ENCODE data around the gene PTCHD4.
"Not testable (repeated sequence)": the region's sequence is repeated elsewhere in the genome, so short reads cannot be mapped to it uniquely, and the experiment has no call there.

Gene PTCHD4

GRCh38 chr6:48111143-48111506 lies at the start of gene PTCHD4:
Gene PTCHD4, minus strand, starts transcription at chr6:48111197. Its CDS starts 42,240 bp downstream, at chr6:48068957.
- in situ Hi-C loops (cut with MboI; ENCODE audit: low sequenced_read_pairs) = no loop called here

DNA sequence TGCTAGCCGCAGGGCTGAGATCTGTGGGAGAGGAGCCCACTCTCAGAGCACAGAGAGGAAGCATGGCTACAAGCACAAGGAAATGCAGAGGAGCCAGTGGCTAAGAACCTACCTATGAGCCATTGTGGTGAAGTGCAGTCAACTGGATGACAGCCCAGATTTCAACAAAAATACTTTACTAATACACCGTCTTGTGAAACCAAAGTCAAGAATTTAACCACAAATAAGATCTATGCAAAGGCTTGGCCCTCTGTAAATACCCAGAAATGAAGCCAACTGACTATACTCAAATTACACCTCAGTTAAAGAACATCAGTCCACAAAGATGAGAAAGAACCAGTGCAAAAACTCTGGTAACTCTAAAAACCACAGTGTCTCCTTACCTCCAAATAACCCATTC lies 40.1 kb upstream of the PTCHD4 start:
- in situ Hi-C loops (cut with MboI; ENCODE audit: low sequenced_read_pairs) = no loop called here

DNA sequence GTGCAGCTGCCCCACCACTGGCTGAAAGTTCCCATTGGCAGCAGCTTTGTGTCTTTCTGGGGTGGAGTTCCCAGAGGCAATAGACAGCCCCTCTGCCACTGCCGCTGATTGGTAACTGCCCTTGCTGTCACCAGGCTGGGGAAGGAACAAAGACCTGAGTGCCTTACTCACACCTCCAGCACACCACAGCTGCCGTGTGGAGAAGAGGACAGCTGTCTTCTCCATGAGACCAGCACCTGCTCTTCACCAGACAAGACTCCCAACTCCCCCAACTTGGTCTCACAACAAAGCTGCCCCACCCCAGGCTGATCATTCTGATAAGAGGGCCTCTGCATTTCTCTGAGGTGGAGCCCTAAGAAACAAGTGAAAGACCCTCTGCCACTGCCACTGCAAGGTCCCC lies 39.7 kb upstream of the PTCHD4 start:
- in situ Hi-C loops (cut with MboI; ENCODE audit: low sequenced_read_pairs) = no loop called here

DNA sequence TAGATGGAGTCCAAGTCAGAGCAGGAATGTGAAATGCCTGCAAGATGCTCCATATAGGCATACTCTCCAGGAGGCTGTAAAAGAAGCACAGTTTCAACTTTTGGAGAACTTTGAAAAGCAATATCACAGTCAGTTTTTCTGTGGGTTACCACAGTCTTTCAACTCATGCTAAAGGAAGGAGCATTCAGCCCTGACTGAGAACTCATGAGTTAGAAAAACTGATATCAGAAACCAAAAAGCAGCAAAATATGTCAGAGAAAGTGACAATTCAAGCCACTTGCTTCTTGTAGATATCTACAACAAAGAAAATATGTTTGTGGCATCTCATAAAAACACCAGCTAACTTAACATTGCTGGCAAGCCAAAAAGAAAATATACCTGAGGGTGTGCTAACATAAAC lies 36.1 kb upstream of the PTCHD4 start:
- in situ Hi-C loops (cut with MboI; ENCODE audit: low sequenced_read_pairs) = no loop called here

- in situ Hi-C loops (cut with MboI; ENCODE audit: low sequenced_read_pairs) = no loop called here
These were observed 33.0 kb upstream of the PTCHD4 start for GRCh38 chr6:48144021-48144420.

DNA sequence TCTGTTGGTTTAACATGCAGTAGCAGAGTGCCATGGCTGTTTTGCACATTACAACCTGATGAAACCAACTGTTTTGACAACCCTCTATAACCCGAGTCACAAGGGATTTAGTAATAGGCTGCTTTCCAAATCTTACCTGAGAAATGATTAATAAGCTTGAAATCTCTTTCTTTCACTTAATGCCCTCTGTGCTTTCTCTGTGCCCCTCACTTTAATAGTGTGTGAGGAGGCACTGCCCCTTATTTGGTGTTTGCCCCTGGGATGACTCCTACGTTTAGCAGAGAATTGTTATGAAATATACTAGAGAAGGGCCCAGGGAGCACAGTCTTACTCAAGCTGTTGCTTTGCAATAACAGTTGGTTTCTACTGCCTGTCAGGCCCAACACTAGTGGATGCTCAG lies 31.0 kb upstream of the PTCHD4 start:
- in situ Hi-C loops (cut with MboI; ENCODE audit: low sequenced_read_pairs) = no loop called here

DNA sequence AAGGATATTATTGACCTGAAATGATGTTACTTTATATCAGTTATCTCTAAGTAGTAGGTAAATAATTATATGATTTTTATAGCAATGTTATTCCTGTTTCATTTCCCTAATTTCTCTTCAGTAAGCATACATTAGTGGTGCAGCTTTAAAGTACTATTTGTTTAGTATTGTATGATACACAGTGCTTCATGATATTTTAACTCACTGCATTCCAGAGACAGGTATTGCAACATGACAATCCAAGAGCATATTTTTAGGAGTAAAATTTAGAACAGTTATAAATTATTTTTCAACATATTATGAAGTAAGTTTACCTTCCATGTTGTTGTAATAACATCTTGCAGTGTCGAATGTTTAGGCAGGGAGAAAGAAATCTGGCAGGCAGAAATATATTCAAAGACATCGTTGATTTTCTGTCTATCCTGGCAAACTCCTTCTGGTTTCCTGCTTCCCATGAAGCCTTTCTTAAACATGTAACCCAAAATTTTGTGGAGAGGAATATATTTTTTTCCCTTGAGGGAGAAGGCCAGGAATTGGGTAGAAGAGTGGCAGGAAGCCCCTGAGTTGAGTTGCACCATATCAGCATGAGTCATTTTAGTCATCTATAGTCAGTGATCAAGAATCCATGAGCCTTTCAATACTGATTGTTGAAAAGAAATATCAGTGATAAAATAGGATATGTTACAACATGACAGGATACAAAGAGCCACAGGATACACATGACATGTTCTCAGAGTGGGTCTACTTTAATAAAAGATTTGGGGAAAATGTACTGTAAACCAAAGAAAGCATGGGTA lies 29.0 kb upstream of the PTCHD4 start:
- in situ Hi-C loops (cut with MboI; ENCODE audit: low sequenced_read_pairs) = no loop called here

DNA sequence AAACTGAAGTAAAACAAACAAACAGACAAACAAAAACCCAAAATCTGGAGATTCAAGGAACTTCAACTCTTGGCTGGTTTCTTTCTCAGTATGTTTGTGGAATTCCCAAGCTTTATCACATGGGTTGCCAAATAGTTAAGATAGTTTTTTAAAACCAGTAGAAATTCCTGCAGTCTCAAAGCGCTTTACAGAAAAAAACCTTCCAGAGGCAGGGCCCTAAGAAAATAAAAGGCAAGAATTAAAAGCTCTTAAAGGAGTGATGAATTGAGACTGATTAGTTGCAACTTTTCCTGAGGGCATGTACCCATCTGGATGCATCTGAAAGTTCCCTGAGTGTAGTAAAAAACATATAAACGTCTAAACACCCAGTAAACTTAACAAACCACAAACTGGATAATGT lies 25.9 kb upstream of the PTCHD4 start:
- in situ Hi-C loops (cut with MboI; ENCODE audit: low sequenced_read_pairs) = no loop called here

- in situ Hi-C loops (cut with MboI; ENCODE audit: low sequenced_read_pairs) = no loop called here
These were observed 24.5 kb upstream of the PTCHD4 start for GRCh38 chr6:48135323-48136084.

DNA sequence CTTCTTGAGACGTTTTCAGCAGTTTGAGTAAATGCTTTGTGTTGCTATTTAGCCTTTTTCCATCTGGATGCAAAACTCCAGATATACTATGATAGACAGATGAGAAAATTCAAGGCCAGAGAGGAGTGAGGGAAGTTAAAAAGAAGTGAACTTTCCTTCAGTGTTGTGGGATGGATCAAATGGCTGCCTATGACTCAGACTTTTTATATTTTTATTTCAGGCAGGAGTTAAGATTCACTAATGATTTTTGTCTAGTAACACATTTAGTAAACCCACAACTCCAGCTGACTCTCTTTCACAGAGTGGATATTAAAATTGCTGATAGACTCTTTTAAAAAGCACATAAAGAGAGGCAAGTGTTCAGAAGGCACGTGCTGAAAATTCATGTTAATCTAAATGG lies 23.2 kb upstream of the PTCHD4 start:
- in situ Hi-C loops (cut with MboI; ENCODE audit: low sequenced_read_pairs) = no loop called here

DNA sequence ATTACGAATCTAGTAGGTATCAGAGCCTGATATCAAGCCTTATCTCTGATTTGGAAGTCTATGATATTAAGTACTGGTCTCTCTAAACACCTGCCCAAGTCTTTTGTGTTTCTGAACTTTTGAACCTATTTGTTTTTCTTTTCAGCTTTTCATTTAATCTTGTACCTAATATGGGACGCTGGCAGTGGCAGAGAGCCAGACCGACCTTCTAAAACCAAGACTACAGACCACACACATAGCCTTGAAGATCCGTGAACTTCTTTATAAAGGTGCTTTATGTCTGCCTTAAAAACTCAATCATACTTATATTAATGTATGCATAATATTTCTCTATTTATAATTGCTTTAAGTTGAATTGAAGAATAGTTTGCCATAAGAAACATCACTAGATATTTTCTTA lies 12.6 kb upstream of the PTCHD4 start:
- in situ Hi-C loops (cut with MboI; ENCODE audit: low sequenced_read_pairs) = no loop called here

DNA sequence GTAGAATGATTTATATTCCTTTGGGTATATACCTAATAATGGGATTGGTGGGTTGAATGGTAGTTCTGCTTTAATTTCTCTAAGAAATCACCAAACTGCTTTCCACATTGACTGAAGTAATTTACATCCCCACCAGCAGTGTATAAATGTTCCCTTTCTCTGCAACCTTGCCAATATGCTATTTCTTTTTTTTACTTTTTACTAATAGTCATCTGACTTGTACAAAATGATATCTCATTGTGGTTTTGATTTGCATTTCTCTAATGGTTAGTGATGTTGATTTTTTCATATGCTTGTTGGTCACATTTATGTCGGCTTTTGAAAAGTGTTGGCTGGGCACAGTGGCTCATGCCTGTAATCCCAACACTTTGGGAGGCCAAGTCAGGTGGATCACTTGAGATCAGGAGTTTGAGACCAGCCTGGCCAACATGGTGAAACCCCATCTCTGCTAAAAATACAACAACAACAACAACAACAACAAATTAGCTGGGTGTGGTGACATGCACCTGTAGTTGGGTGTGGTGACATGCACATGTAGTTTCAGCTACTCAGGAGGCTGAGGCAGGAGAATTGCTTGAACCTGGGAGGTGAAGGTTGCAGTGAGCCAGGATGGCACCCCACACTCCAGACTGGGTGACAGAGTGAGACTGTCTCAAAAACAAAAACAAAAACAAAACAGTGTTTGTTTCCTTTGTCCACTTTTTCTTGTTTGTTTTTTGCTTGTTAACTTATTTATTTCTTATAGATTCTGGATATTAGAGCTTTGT lies 11.2 kb upstream of the PTCHD4 start:
- in situ Hi-C loops (cut with MboI; ENCODE audit: low sequenced_read_pairs) = not testable (repeated sequence)

DNA sequence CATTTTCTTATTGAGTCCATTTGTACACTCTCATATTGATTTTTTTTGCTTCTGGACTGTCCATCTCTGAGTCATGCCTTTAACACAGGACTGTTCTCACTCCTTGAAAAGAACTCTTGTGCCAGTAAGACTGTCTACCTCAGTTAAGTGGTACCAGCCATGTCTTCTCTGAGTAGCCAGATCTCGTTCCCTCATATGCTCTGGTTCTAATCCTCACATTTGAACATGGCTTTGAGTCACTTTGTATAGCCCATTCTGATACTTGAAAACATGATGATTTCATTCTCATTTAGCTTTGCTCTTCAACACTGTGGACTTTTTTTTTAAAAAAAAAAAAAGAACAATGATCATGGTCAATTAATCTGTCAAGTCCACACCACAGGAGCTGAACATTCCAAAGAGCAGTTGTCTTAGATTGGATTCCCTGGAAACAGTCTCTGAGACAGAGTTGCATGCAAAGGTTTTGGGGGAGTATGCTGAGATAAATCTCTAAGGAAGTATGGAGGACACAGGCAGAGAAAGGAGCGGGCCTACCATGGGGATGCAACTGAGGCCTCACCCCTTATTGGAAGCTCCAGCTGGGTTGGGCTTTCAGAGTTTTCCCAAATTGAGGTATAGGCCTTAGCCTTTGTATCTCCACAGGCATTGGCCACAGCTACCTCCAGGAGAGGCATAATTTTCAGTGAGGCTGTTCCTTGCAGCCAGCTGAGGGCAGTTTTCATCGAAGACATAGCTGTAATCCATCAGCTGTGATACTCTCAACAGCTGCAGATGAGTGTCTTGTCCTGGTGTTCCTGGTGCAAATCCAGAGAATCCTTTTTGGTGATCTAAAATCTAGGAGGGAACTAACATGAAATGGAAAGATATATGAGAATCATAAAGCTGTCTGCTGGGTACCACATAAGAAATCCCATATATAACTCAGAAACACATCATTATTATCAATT lies 6.0 kb upstream of the PTCHD4 start:
- in situ Hi-C loops (cut with MboI; ENCODE audit: low sequenced_read_pairs) = no loop called here

GRCh38 chr6:48113130-48113529 lies 2.1 kb upstream of the PTCHD4 start:
- in situ Hi-C loops (cut with MboI; ENCODE audit: low sequenced_read_pairs) = no loop called here

- in situ Hi-C loops (cut with MboI; ENCODE audit: low sequenced_read_pairs) = no loop called here
These were observed 578 bp upstream of the PTCHD4 start for GRCh38 chr6:48111575-48111974.

DNA sequence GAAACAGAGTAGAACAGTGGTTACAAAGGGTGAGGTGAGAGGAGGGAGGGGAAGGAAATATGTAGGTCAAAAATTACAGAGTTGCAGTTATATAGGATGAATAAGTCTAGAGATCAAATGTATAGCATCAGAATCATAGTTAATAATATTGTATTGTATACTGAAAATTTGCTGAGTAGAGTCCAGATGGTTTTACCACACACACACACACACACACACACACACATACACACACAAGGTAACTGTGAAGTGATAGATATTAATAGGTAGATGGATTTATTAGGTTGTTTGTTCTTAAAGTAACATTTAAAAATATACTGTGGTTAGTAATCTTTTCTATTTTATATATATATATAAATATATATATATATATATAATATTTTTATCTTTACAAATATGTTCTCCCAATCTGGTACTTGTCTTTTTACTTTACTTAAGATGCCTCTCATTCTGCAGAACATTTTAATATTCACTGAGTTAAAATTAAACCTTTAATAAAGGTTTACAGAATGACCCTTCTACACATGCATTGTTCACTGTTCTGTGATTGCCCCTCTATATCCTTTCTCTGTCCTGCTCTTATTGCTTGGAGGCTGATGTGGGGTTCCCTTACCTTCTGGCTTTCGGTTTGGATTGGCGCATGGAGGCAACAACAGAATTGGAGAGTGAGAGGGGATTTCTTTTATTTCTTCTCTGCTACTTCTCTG lies 408 bp downstream of the PTCHD4 start:
- in situ Hi-C loops (cut with MboI; ENCODE audit: low sequenced_read_pairs) = no loop called here

DNA sequence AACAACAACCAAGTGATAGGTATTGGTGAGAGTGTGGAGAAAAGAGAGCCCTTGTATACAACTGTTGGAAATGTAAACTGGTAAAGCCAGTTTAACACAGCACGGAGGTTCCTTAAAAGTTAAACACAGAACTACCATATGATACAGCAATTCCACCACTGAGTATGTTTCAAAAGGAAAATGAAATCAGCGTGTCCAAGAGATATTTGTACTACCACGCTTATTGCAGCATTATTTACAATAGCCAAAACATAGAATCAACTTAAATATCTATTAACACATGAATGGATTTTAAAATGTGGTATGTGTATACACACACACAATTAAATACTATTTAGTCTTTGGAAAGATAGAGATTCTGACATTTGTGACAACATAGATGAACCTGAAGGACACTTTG lies 1.1 kb downstream of the PTCHD4 start:
- in situ Hi-C loops (cut with MboI; ENCODE audit: low sequenced_read_pairs) = no loop called here

DNA sequence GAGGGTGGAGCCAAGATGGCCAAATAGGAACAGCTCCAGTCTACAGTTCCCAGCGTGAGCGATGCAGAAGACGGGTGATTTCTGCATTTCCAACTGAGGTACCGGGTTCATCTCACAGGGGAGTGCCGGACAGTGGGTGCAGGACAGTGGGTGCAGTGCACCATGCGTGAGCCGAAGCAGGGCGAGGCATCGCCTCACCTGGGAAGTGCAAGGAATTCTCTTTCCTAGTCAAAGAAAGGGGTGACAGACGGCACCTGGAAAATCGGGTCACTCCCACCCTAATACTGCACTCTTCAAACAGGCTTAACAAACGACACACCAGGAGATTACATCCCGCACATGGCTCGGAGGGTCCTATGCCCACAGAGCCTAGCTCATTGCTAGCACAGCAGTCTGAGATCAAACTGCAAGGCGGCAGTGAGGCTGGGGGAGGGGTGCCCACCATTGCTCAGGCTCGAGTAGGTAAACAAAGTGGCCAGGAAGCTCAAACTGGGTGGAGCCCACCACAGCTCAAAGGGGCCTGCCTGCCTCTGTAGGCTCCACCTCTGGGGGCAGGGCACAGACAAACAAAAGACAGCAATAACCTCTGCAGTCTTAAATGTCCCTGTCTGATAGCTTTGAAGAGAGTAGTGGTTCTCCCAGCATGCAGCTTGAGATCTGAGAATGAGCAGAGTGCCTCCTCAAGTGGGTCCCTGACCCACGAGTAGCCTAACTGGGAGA lies 8.4 kb downstream of the PTCHD4 start:
- in situ Hi-C loops (cut with MboI; ENCODE audit: low sequenced_read_pairs) = not testable (repeated sequence)

DNA sequence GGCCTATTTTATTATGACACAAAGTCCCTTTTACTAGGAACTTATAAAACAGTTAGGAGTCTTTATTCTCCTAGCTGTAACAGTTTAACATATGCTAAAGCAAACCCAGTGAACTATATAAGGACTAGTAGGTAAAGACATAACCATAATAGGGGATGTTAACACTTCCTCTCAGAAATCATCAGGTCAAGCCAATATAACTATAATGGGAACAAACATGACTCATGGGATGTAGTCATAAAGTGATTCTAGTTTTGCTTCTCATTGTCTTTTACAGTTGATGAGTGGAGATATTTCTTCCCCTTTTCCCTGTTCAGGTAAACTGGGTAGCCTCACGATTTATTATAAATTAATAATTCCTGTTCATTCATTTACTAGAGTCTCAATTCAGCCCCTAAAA lies 9.7 kb downstream of the PTCHD4 start:
- in situ Hi-C loops (cut with MboI; ENCODE audit: low sequenced_read_pairs) = no loop called here

- in situ Hi-C loops (cut with MboI; ENCODE audit: low sequenced_read_pairs) = no loop called here
These were observed 10.5 kb downstream of the PTCHD4 start for GRCh38 chr6:48100588-48100895.

Data from HL-60/S4 treated with phorbol 12-myristate 13-acetate at 8.2 ng/mL for 4 days and 3 days (cell line).